GM12875 (cell line): ENCODE results near the gene MEX3D.
"Not testable (repeated sequence)": the region's sequence is repeated elsewhere in the genome, so short reads cannot be mapped to it uniquely, and the experiment has no call there.

ENCODE experiments used
- H3K4me3 ChIP-seq: one replicate; pipeline ENCODE4 v1.5.1; 2011; ENCODE audit warnings: low read depth, low read length, control low read depth
- TF ChIP-seq, protein P1 (sequence below): IDR thresholded peaks from 2 replicates; pipeline ENCODE4 v1.5.1; 2011; ENCODE audit warnings: low read depth, mild to moderate bottlenecking, control low read depth, inconsistent platforms, low read length, moderate library complexity, borderline replicate concordance; ENCODE audit not compliant: insufficient read depth

MEX3D gene

DNA sequence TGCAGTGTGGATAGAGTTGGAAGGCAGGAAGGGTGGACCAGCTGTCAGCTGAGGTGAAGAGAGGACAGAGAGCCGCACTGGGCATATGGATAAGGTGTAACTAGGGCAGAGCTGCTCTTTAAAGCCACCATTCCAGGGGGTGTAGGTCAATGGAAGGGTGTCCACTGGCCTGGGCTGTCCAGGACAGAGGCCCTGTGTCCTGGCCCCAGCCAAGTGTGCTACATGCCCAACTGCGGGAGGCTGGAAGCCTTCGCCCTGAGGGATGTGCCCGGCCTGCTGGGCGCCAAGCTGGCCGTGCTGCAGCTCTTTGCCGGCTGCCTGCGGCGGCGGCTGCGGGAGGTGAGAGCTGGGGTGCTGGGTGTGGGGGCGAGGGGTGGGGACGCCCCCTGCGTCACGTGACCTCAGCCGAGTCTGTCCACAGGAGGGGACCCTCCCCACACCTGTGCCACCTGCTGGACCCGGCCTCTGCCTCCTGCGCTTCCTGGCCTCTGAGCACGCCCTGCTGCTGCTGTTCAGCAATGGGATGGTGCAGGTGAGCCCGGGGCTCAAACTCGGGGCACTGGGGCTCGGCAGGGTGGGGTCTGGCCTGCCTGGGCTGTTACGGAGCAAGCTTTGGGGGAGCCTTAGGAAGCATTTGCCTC lies 34.5 kb downstream of the MEX3D start:
- TF ChIP-seq, protein P1, sequence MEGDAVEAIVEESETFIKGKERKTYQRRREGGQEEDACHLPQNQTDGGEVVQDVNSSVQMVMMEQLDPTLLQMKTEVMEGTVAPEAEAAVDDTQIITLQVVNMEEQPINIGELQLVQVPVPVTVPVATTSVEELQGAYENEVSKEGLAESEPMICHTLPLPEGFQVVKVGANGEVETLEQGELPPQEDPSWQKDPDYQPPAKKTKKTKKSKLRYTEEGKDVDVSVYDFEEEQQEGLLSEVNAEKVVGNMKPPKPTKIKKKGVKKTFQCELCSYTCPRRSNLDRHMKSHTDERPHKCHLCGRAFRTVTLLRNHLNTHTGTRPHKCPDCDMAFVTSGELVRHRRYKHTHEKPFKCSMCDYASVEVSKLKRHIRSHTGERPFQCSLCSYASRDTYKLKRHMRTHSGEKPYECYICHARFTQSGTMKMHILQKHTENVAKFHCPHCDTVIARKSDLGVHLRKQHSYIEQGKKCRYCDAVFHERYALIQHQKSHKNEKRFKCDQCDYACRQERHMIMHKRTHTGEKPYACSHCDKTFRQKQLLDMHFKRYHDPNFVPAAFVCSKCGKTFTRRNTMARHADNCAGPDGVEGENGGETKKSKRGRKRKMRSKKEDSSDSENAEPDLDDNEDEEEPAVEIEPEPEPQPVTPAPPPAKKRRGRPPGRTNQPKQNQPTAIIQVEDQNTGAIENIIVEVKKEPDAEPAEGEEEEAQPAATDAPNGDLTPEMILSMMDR: no peak
- no peak overlapping the region for H3K4me3 ChIP-seq

DNA sequence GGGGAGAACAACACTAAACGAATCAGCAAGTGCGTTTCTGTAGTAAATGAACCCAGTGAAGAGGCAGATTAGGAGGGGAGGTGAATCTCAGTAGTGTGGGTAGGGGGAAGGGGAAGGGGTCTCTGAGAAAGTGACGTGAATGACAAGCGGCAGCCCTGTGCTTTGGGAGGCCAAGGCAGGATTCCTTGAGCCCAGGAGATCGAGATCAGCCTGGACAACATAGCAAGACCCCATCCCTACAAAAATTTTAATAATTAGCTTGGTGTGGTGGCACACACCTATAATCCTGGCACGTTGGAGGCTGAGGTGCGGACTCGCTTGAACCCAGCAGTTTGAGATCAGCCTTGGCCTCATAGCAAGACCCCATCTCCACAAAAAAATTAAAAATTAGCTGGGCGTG lies 36.1 kb downstream of the MEX3D start:
- TF ChIP-seq, protein P1: no peak
- no peak overlapping the region for H3K4me3 ChIP-seq

DNA sequence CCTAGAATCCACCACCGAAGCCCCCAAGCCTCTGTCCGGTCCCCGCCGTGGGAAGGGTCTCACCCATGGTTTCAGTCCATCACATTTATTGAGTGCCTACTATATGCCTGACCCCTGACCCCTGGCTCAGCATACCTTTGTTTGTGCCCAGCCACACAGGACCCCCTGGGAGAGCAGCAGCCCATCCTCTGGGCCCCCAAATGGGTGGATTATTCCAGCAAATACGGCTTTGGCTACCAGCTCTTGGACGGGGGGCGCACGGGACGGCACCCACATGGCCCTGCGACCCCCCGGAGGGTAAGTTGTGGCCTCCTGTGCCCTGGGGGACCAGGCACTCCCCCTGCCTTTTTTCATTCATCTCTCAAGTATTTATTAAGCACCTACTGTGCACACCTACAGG lies 36.5 kb downstream of the MEX3D start:
- TF ChIP-seq, protein P1: no peak
- no peak overlapping the region for H3K4me3 ChIP-seq

DNA sequence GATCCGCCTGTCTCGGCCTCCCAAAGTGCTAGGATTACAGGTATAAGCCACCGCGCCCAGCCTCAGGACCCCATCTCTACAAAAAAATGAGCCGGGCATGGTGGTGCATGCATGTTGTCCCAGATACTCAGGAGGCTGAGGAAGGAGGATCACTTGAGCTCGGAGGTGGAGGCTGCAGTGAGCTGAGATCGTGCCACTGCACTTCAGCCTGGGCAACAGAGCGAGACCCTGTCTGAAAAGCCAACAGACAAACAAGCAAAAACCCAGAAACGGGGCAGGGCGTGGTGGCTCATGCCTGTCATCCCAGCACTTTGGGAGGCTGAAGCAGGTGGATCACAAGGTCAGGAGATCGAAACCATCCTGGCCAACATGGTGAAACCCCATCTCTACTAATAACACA lies 37.3 kb downstream of the MEX3D start:
- not testable (repeated sequence) for H3K4me3 ChIP-seq

DNA sequence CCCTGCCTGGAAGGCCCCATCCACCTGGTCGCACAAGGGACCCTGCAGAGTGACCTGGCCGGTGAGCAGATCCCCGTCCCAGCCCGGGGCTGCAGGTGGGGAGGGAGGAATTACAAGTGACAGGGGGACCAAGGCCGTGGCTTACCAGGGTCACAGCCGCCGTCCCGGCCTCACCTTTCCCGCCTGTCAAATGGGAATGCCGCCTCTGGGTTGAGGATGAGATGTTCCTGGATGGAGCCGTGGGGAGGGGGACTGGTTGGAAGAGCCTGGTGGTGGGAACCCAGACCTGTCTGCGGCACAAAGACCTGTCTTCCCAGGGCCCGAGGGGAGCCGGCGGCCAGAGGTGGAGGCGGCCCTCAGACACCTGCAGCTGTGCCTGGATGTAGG lies 38.7 kb downstream of the MEX3D start:
- TF ChIP-seq, protein P1: no peak
- no peak overlapping the region for H3K4me3 ChIP-seq

DNA sequence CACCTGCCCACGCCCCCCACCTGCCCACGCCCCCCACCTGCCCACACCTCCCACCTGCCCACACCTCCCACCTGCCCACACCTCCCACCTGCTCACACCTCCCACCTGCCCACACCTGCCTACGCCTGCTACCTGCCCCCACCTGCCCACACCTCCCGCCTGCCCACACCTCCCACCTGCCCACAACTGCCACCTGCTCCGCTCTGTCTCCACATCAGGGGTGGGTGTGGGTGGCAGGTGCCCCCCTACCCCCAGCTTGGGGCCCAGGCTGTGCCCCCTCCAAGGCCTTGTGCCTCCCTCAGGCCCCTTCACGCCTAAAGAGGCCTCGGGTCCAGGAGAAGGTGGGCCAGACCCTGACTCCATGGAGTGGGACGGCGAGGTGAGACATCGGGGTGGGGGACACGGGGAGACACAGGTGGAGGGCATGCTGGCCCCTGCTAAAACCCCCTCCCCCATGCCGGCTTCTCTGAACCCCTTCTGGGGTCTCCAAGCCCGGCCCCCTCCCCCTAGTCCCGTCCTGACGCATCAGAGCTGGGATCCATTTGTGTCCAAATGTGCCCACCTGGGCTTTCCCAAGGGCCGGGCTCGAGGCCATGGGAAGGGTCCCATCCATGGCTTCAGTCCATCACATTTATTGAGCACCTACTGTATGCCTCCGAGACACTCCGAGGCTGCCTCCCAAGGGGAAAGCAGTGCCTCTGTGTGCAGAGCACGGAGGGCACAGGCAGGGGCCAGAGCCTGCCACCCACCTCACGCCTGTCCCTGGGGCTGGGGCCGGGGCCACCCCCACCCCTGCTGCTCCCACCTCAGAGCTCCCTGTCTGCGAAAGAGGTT lies 39.3 kb downstream of the MEX3D start:
- H3K4me3 ChIP-seq: no peak overlapping the region
- TF ChIP-seq, protein P1: no peak

DNA sequence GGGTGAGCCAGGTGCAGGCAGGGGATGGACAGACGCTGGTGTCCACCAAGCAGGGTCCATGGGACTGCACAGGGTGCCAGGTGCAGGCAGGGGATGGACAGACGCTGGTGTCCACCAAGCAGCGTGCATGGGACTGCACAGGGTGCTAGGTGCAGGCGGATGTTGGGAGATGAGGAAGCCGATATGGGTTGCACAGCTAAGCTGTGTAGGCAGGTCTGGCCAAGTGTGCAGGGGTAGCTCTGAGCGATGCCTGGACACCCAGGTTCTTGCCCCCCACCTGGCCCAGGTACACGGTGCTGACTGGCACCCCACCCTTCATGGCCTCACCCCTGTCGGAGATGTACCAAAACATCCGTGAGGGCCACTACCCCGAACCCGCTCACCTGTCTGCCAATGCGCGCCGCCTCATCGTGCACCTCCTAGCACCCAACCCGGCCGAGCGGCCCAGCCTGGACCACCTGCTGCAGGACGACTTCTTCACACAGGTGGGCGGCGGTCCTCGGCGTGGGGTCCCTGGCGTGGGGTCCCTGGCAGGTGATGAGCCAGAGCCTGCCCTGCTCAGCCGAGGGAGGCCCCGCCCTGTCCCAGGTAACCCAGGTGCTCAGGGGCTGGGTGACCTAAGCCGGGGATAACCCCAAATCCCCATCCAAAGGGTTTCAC lies 40.3 kb downstream of the MEX3D start:
- TF ChIP-seq, protein P1: no peak
- no peak overlapping the region for H3K4me3 ChIP-seq
